Right lobe of liver (tissue), 6 donors: ENCODE measurements around the gene SERPINE3. TPM values are rescaled to one million over a fixed set of nuclear protein-coding genes. Genes with fewer than 3 reads are reported as not detected.

Experiments used
- ATAC-seq, 4 donors: fragments of 200-7000 bp; cut with Tn5 transposase; one replicate each; pipeline ENCODE4 v1.9.1; 2020; ENCODE audit warnings: mild to moderate bottlenecking in 4 of 4, moderate library complexity in 4 of 4
- DNase-seq, 3 donors: peaks; one replicate each; pipeline ENCODE4 v3.0.0-alpha.2; 2020
- H3K27ac ChIP-seq, 3 donors: fragments of 200-600 bp; one replicate each; pipeline ENCODE4 v1.8.0; 2022
- H3K27me3 ChIP-seq, 2 donors: fragments of 200-600 bp; one replicate each; pipeline ENCODE4 v1.8.0; 2022
- H3K36me3 ChIP-seq, 4 donors: fragments of 200-600 bp; sonication (generic) in 1 of 4; one replicate each; pipeline versions ENCODE4 v1.5.1 to v1.8.0; 2017 to 2022; ENCODE audit warnings: control low read depth in 1 of 4
- H3K4me1 ChIP-seq, 4 donors: fragments of 200-600 bp; sonication (generic) in 1 of 4; one replicate each; pipeline versions ENCODE4 v1.5.1 to v1.8.0; 2017 to 2022; ENCODE audit warnings: control low read depth in 1 of 4
- H3K4me3 ChIP-seq, 3 donors: fragments of 200-600 bp; one replicate each; pipeline ENCODE4 v1.8.0; 2022
- H3K9me3 ChIP-seq, 4 donors: fragments of 200-600 bp; sonication (generic) in 1 of 4; one replicate each; pipeline versions ENCODE4 v1.5.1 to v1.8.0; 2017 to 2022; ENCODE audit warnings: control low read depth in 1 of 4
- POLR2A ChIP-seq: fragments of 450-650 bp; IDR thresholded peaks from one replicate; pipeline ENCODE4 v1.6.1; 2017; ENCODE audit warnings: antibody characterized with exemption, mild to moderate bottlenecking
- WGBS: methylation state at CpG from one replicate; pipeline ENCODE4 v1.1.6; 2018; ENCODE audit warnings: low coverage, low lambda C conversion rate; ENCODE audit not compliant: insufficient coverage; ENCODE audit errors: missing lambda C conversion rate; 5-methylcytosine and 5-hydroxymethylcytosine counted together
- intact Hi-C, 2 donors: fragments of 100-400 bp; cut with DNase I; formaldehyde crosslinking; loops; one replicate each; pipeline versions ENCODE4 v1.11.2 to v1.14.1; 2022
- total RNA-seq, 6 experiments: library from RNA; depleted of rRNA in 2 of 6; stranded (reverse); fragments of >200 nt in 2 of 6; fragmentation: NEBNext Ultra II Directional in 3 of 6; extraction: Animal tissue kit (Norgen Biotek cat#: 25700) in 3 of 6; gene quantifications; one replicate each; pipeline versions ENCODE4 v1.1.0 to v1.2.4, GENCODE V29; 2016 to 2023
- TF ChIP-seq, protein P1 (sequence below), 4 donors: fragments of 200-600 bp in 3 of 4; fragments of 450-650 bp in 1 of 4; IDR thresholded peaks; one replicate each; pipeline versions ENCODE4 v1.5.1 to v1.8.0; 2016 to 2022; ENCODE audit warnings: antibody characterized with exemption in 4 of 4, mild to moderate bottlenecking in 2 of 4
- donor health status: DM: no; HTN: yes; CAD: no.
- donor health status: DM: no; HTN: no; CAD: no.
- donor health status: DM: no; HTN: no; CAD: no.
- donor health status: DM: no; HTN: yes; CAD: no.
- donor health status: DM: no; HTN: yes; CAD: no.

The SERPINE3 gene
- total RNA-seq, 6 experiments from 2014 or later: not detected

DNA sequence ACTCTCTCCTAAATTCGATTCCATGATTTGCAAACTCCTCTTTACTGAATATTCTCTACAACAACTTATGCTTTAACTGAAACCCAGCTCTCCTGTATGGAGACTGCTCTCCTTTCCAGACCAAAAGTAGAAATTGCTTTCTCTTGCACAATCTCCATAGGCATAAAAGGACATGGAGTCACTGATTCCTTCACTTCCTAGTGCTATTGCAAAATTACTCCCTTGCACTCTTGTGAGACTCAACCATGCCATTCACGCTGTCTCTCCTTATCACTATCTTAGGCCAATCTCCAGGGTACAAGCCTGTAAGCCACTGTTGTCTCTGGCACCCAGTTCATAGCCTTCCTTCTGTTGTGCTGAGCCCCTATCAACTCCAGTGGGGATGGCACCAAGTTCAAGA is 30.6 kb downstream of the SERPINE3 start:
- H3K36me3 ChIP-seq: peaks cover 6 to 68% (median 50%) of the 10 kb centered on the region in 4 donors
- H3K27ac ChIP-seq: no peak overlapping the region
- no peak overlapping the region for H3K4me3 ChIP-seq
- H3K9me3 ChIP-seq: no peaks in the 10 kb centered on the region
- ATAC-seq (peak in 3 of 4 donors; percentile 13 to 23 (median 17)), DNase-seq (no peak)
- intact Hi-C loops: no loop called here
- H3K4me1 ChIP-seq: no peaks in the 10 kb centered on the region
- TF ChIP-seq, protein P1, sequence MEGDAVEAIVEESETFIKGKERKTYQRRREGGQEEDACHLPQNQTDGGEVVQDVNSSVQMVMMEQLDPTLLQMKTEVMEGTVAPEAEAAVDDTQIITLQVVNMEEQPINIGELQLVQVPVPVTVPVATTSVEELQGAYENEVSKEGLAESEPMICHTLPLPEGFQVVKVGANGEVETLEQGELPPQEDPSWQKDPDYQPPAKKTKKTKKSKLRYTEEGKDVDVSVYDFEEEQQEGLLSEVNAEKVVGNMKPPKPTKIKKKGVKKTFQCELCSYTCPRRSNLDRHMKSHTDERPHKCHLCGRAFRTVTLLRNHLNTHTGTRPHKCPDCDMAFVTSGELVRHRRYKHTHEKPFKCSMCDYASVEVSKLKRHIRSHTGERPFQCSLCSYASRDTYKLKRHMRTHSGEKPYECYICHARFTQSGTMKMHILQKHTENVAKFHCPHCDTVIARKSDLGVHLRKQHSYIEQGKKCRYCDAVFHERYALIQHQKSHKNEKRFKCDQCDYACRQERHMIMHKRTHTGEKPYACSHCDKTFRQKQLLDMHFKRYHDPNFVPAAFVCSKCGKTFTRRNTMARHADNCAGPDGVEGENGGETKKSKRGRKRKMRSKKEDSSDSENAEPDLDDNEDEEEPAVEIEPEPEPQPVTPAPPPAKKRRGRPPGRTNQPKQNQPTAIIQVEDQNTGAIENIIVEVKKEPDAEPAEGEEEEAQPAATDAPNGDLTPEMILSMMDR (IDR thresholded peaks at IDR 0.05): no peak
- TF ChIP-seq POLR2A: no peak
- WGBS: 81% methylated on average over 2 of the region's 2 CpGs
- H3K27me3 ChIP-seq: no peaks in the 10 kb centered on the region

DNA sequence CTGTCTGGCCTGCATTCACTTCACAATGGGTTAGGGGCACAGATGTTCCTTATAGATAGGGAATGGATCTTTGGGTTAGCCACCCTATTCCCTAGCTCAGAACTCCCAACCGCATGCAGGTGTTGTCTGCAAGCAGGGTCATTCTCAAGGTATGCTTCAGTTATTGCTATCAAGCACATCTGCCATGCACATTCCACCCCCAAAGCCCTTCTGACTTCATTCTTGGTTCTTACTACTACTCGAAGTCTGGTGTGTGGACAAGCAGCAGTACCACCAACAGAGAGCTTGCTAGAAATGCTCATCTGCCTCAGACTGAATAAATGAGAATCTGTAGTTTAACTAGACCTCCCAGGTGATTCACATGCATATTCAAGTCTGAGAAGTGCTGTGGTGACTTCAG is 31.3 kb downstream of the SERPINE3 start:
- TF ChIP-seq, protein P1 (IDR thresholded peaks at IDR 0.05): no peak
- TF ChIP-seq POLR2A: no peak
- Histone ChIP-seq H3K27ac (no peak overlapping the region), H3K4me1 (no peaks in the 10 kb centered on the region), H3K27me3 (no peaks in the 10 kb centered on the region), H3K9me3 (no peaks in the 10 kb centered on the region), H3K36me3 (peaks cover 7 to 66% (median 48%) of the 10 kb centered on the region in 4 donors), H3K4me3 (no peak overlapping the region)
- no peak for DNase-seq
- ATAC-seq: no peak
- 100% methylated on average over 1 of the region's 2 CpGs for WGBS
- intact Hi-C loops: no loop called here

DNA sequence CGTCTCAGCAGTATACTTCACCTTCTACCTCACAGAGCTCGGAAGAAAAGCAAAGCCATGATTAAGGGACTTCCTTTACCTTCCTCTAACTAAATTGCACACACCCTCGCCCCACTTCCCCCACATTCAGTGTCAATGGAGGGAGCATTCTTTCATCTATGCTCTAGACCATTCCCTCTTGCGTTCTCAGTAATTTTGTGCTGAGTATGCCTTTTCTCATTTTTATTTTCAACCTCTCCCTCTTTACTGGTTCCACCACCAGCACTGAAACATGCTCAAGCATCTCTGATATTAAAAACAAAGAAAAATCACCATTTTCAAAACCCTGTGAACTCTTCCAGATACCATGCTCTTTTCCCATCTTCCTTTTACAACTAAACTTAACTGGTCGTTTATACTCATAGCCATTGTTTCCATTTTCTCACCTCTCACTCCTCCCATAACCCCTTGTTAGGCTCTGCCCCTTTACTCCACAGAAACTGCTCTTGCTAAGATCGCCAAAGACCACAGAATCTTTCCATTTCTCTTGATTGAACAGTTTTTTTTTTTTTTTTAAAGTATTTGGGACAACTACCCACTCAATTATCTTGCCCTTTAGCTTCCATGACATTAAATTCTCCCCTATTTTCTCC is 32.4 kb downstream of the SERPINE3 start:
- Histone ChIP-seq H3K27me3 (no peaks in the 10 kb centered on the region), H3K4me3 (no peak overlapping the region), H3K36me3 (peaks cover 7 to 68% (median 40%) of the 10 kb centered on the region in 4 donors), H3K9me3 (no peaks in the 10 kb centered on the region), H3K27ac (no peak overlapping the region), H3K4me1 (no peaks in the 10 kb centered on the region)
- ATAC-seq (no peak), DNase-seq (no peak)
- WGBS: 89% methylated on average over 6 of the region's 6 CpGs
- TF ChIP-seq POLR2A: no peak
- TF ChIP-seq, protein P1 (IDR thresholded peaks at IDR 0.05): no peak
- intact Hi-C loops: no loop called here

DNA sequence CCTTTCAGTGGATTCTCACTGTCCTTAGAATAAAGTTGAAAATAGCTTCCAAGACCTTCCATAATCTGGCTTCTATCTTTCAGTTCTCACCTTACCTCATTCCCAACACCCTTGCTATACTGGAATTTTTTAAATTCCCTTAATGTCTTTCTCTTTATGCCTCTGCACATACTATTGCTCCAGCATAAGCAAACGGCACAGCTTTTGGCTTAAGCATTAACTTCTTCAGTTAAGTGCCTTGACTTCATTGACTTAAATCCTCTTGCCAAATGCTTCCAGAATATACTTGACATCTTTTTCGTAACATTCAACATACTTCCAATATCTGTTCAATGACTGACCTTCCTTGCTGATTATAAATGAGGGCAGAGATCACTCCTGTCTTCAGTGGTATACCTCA is 34.0 kb downstream of the SERPINE3 start:
- H3K4me3 ChIP-seq: no peak overlapping the region
- 88% methylated on average over 2 of the region's 2 CpGs for WGBS
- H3K4me1 ChIP-seq: no peaks in the 10 kb centered on the region
- H3K27ac ChIP-seq: no peak overlapping the region
- no peaks in the 10 kb centered on the region for H3K27me3 ChIP-seq
- no peak for DNase-seq
- H3K9me3 ChIP-seq: no peaks in the 10 kb centered on the region
- no peak for TF ChIP-seq POLR2A
- TF ChIP-seq, protein P1 (IDR thresholded peaks at IDR 0.05): no peak
- ATAC-seq: no peak
- intact Hi-C loops: no loop called here
- H3K36me3 ChIP-seq: peaks cover 7 to 66% (median 35%) of the 10 kb centered on the region in 4 donors
